H9 (cell line): Measurements from ENCODE around the gene GALNT10. TPM values are rescaled to one million over a fixed set of nuclear protein-coding genes. Genes with fewer than 3 reads are reported as not detected.

Source experiments
- DNase-seq: peaks from one replicate; pipeline ENCODE4 v3.0.0-alpha.2; 2017
- H2AFZ ChIP-seq: one replicate; pipeline ENCODE4 v1.6.1; 2013; ENCODE audit warnings: mild to moderate bottlenecking, low read length, control low read depth, moderate library complexity
- H2AK5ac ChIP-seq: 2 replicates; pipeline ENCODE4 v1.6.1; 2013; ENCODE audit warnings: low read length, control low read depth, mixed read lengths; ENCODE audit not compliant: insufficient read length
- H2BK120ac ChIP-seq: one replicate; pipeline ENCODE4 v1.6.1; 2013; ENCODE audit warnings: low read depth, mild to moderate bottlenecking, low read length, control low read depth, inconsistent platforms; ENCODE audit not compliant: poor library complexity, severe bottlenecking
- H2BK12ac ChIP-seq: 2 replicates; pipeline ENCODE4 v1.6.1; 2013; ENCODE audit warnings: low read length, control low read depth, mixed read lengths, low read depth; ENCODE audit not compliant: insufficient read length
- H2BK15ac ChIP-seq: 2 replicates; pipeline ENCODE4 v1.6.1; 2013; ENCODE audit warnings: low read depth, low read length, control low read depth
- H2BK20ac ChIP-seq: one replicate; pipeline ENCODE4 v1.6.1; 2013; ENCODE audit warnings: low read depth, mild to moderate bottlenecking, low read length, control low read depth, inconsistent platforms; ENCODE audit not compliant: poor library complexity, severe bottlenecking
- H2BK5ac ChIP-seq: 2 replicates; pipeline ENCODE4 v1.6.1; 2013; ENCODE audit warnings: low read length, control low read depth, mixed read lengths; ENCODE audit not compliant: insufficient read length
- H3K14ac ChIP-seq: 2 replicates; pipeline ENCODE4 v1.6.1; 2013; ENCODE audit warnings: low read length, control low read depth; ENCODE audit not compliant: insufficient read depth
- H3K18ac ChIP-seq: 2 replicates; pipeline ENCODE4 v1.6.1; 2013; ENCODE audit warnings: low read depth, mild to moderate bottlenecking, mixed read lengths, low read length, control low read depth; ENCODE audit not compliant: insufficient read length
- H3K23ac ChIP-seq: 2 replicates; pipeline ENCODE4 v1.6.1; 2013; ENCODE audit warnings: low read length, control low read depth, mixed read lengths, low read depth; ENCODE audit not compliant: insufficient read length
- H3K23me2 ChIP-seq: 2 replicates; pipeline ENCODE4 v1.6.1; 2013; ENCODE audit warnings: low read depth, mild to moderate bottlenecking, mixed read lengths, low read length, control low read depth; ENCODE audit not compliant: insufficient read length, poor library complexity, severe bottlenecking
- H3K27ac ChIP-seq: 2 replicates; pipeline ENCODE4 v1.5.1; 2013; ENCODE audit warnings: low read length, control low read depth, mixed read lengths, low read depth; ENCODE audit not compliant: insufficient read length
- H3K27me3 ChIP-seq: 2 replicates; pipeline ENCODE4 v1.6.1; 2013; ENCODE audit warnings: low read length, control low read depth, inconsistent platforms; ENCODE audit not compliant: insufficient read depth
- H3K4ac ChIP-seq: 2 replicates; pipeline ENCODE4 v1.6.1; 2013; ENCODE audit warnings: low read depth, mild to moderate bottlenecking, control low read depth, inconsistent platforms, low read length, moderate library complexity
- H3K4me1 ChIP-seq: 2 replicates; pipeline ENCODE4 v1.6.1; 2013; ENCODE audit warnings: low read length, control low read depth, inconsistent platforms; ENCODE audit not compliant: insufficient read depth
- H3K4me2 ChIP-seq: 2 replicates; pipeline ENCODE4 v1.6.1; 2013; ENCODE audit warnings: low read length, control low read depth, mixed read lengths; ENCODE audit not compliant: insufficient read length, insufficient read depth
- H3K56ac ChIP-seq: 2 replicates; pipeline ENCODE4 v1.6.1; 2013; ENCODE audit warnings: low read depth, mild to moderate bottlenecking, mixed read lengths, low read length, control low read depth; ENCODE audit not compliant: insufficient read length
- H3K79me1 ChIP-seq: 2 replicates; pipeline ENCODE4 v1.6.1; 2013; ENCODE audit warnings: low read depth, mild to moderate bottlenecking, moderate library complexity, low read length, control low read depth, inconsistent platforms; ENCODE audit not compliant: insufficient read depth, poor library complexity, severe bottlenecking
- H3K79me2 ChIP-seq: 2 replicates; pipeline ENCODE4 v1.6.1; 2013; ENCODE audit warnings: low read length, control low read depth, inconsistent platforms; ENCODE audit not compliant: insufficient read depth
- H3K9ac ChIP-seq: 2 replicates; pipeline ENCODE4 v1.6.1; 2013; ENCODE audit warnings: low read length, control low read depth, mixed read lengths; ENCODE audit not compliant: insufficient read length; ENCODE audit errors: extremely low read depth
- H3K9me3 ChIP-seq: one replicate; pipeline ENCODE4 v1.6.1; 2013; ENCODE audit warnings: low read depth, low read length, inconsistent platforms; ENCODE audit not compliant: control insufficient read depth
- H3T11ph ChIP-seq: one replicate; pipeline ENCODE4 v1.6.1; 2013; ENCODE audit warnings: mild to moderate bottlenecking, low read length, control low read depth, inconsistent platforms
- H4K20me1 ChIP-seq: one replicate; pipeline ENCODE4 v1.6.1; 2013; ENCODE audit not compliant: control insufficient read depth, insufficient read length, insufficient read depth
- H4K5ac ChIP-seq: 2 replicates; pipeline ENCODE4 v1.6.1; 2013; ENCODE audit warnings: low read depth, mild to moderate bottlenecking, mixed read lengths, low read length, control low read depth; ENCODE audit not compliant: insufficient read length
- H4K8ac ChIP-seq: replicated peaks from 2 replicates; pipeline ENCODE4 v1.6.1; 2013; ENCODE audit warnings: low read length, control low read depth, mixed read lengths, low read depth; ENCODE audit not compliant: insufficient read length
- H4K91ac ChIP-seq: 2 replicates; pipeline ENCODE4 v1.6.1; 2013; ENCODE audit warnings: low read depth, mild to moderate bottlenecking, moderate library complexity, mixed read lengths, low read length, control low read depth; ENCODE audit not compliant: insufficient read length
- H3K27ac Mint-ChIP-seq, 3 experiments: 2 replicates in 2 of 3; 3 replicates in 1 of 3; pipeline ENCODE4 v1.8.0; 2020 to 2021; ENCODE audit warnings: mixed read lengths in 3 of 3, mild to moderate bottlenecking in 1 of 3, moderate library complexity in 1 of 3
- H3K27me3 Mint-ChIP-seq: 2 replicates; pipeline ENCODE4 v1.8.0; 2021; ENCODE audit warnings: low read depth, mild to moderate bottlenecking, moderate library complexity, mixed read lengths
- H3K36me3 Mint-ChIP-seq, 3 experiments: 2 replicates in 2 of 3; 3 replicates in 1 of 3; pipeline ENCODE4 v1.8.0; 2020 to 2021; ENCODE audit warnings: low read depth in 3 of 3, mixed read lengths in 3 of 3; ENCODE audit not compliant: insufficient read depth in 1 of 3
- H3K4me1 Mint-ChIP-seq, 2 experiments: 2 replicates each; pipeline ENCODE4 v1.8.0; 2020; ENCODE audit warnings: mixed read lengths in 2 of 2
- H3K4me3 Mint-ChIP-seq, 2 experiments: 2 replicates in 1 of 2; 3 replicates in 1 of 2; pipeline ENCODE4 v1.8.0; 2020 to 2021; ENCODE audit warnings: mild to moderate bottlenecking in 2 of 2, mixed read lengths in 2 of 2, moderate library complexity in 1 of 2
- H3K9me3 Mint-ChIP-seq, 2 experiments: 2 replicates in 1 of 2; 3 replicates in 1 of 2; pipeline ENCODE4 v1.8.0; 2020; ENCODE audit warnings: mild to moderate bottlenecking in 2 of 2, mixed read lengths in 2 of 2, moderate library complexity in 1 of 2
- CTCF ChIP-seq: fragments of 200-600 bp; sonication (generic); conservative IDR thresholded peaks from 3 replicates; pipeline ENCODE4 v1.8.0; 2021; ENCODE audit warnings: antibody characterized with exemption, mild to moderate bottlenecking
- WGBS: extraction: QIAGEN DNeasy Blood & Tissue Kit; methylation state at CpG from one replicate; pipeline ENCODE4 v1.1.7; 2013; ENCODE audit warnings: missing lambda C conversion rate, low lambda C conversion rate, mixed read lengths; ENCODE audit not compliant: insufficient read length; ENCODE audit errors: extremely low coverage; 5-methylcytosine and 5-hydroxymethylcytosine counted together
- total RNA-seq: library from RNA; stranded (reverse); gene quantifications from 2 replicates; pipeline ENCODE4 v1.2.1, GENCODE V29; 2021

GALNT10 gene
- total RNA-seq, 1 experiment from 2014 or later, result 15.4 TPM

GRCh38 chr5:154400678-154401077, 210.1 kb downstream of the GALNT10 start:
- H4K20me1 ChIP-seq, result no peaks in the 10 kb centered on the region
- no peaks in the 10 kb centered on the region for H3K79me2 ChIP-seq
- no peak overlapping the region for H3K4ac ChIP-seq
- H2BK5ac ChIP-seq, result no peak overlapping the region
- no peak overlapping the region for H3K18ac ChIP-seq
- H3K79me1 ChIP-seq, result no peaks in the 10 kb centered on the region
- H3K23ac ChIP-seq, result no peak overlapping the region
- no peak overlapping the region for H4K91ac ChIP-seq
- no peak for TF ChIP-seq CTCF
- peaks cover 26 to 32% of the 10 kb centered on the region in 2 experiments for H3K4me1 Mint-ChIP-seq
- H2AFZ ChIP-seq, result no peak overlapping the region
- H3K9ac ChIP-seq, result no peak overlapping the region
- H3K27ac ChIP-seq, result no peak overlapping the region
- H3K36me3 Mint-ChIP-seq, result peaks cover 0 to 8% (median 0%) of the 10 kb centered on the region in 3 experiments; a peak in 2 of 7 replicates
- WGBS, result no CpG with 5 or more reads among the region's 3 CpGs
- no peak overlapping the region for H3K56ac ChIP-seq
- H3K27ac Mint-ChIP-seq, result peak overlapping the region in 1 of 3 experiments; percentile 10; a peak in 2 of 7 replicates
- peaks cover 1% of the 10 kb centered on the region; the same call in 1 of the 2 replicates for H3K27me3 Mint-ChIP-seq
- H4K5ac ChIP-seq, result no peak overlapping the region
- H3K4me2 ChIP-seq, result no peak overlapping the region
- H3K23me2 ChIP-seq, result no peaks in the 10 kb centered on the region
- H3K4me1 ChIP-seq, result no peaks in the 10 kb centered on the region
- no peak overlapping the region for H2AK5ac ChIP-seq
- no peaks in the 10 kb centered on the region for H3K9me3 ChIP-seq
- no peak overlapping the region for H2BK12ac ChIP-seq
- no peak overlapping the region for H3T11ph ChIP-seq
- H3K27me3 ChIP-seq, result no peaks in the 10 kb centered on the region
- H2BK120ac ChIP-seq, result no peak overlapping the region
- no peak overlapping the region for H2BK20ac ChIP-seq
- no peaks in the 10 kb centered on the region for H3K9me3 Mint-ChIP-seq
- H4K8ac ChIP-seq, result no peak overlapping the region
- DNase-seq, result no peak
- no peak overlapping the region for H3K4me3 Mint-ChIP-seq
- no peak overlapping the region for H2BK15ac ChIP-seq
- H3K14ac ChIP-seq, result no peak overlapping the region; the same call in 1 of the 2 replicates
